GM21360 (cell line): ENCODE measurements around the gene PTCRA.
"Not testable (repeated sequence)": the region's sequence is repeated elsewhere in the genome, so short reads cannot be mapped to it uniquely, and the experiment has no call there.

Experiments used
- ATAC-seq: cut with Tn5 transposase; IDR thresholded peaks from one replicate; pipeline ENCODE4 v1.9.1; 2021; ENCODE audit warnings: mild to moderate bottlenecking, moderate library complexity; ENCODE audit not compliant: unreplicated experiment

Gene PTCRA, protein sequence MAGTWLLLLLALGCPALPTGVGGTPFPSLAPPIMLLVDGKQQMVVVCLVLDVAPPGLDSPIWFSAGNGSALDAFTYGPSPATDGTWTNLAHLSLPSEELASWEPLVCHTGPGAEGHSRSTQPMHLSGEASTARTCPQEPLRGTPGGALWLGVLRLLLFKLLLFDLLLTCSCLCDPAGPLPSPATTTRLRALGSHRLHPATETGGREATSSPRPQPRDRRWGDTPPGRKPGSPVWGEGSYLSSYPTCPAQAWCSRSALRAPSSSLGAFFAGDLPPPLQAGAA

DNA sequence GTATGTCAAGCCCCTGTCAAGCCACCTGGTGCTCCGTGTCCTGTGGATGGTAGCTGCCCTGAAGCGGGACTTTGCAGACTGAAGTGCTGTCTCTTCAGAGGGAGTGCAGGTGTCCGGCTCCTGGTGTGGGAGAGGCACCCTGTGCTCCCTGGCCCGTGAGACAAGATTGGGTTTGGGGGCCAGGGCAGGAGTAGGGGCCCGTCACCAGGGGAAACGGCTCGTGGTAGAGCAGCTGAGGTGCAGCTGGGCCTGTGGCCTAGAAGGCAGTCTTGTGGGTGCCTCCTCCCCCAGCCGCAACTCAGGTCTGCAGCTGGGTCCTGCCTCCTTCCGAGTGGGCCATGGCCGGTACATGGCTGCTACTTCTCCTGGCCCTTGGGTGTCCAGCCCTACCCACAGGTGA lies at the start of gene PTCRA:
Gene PTCRA, plus strand, starts transcription at position 322 of the 400 bp plus-strand sequence. Its CDS starts 17 bp downstream, at position 339.
- ATAC-seq: no peak

DNA sequence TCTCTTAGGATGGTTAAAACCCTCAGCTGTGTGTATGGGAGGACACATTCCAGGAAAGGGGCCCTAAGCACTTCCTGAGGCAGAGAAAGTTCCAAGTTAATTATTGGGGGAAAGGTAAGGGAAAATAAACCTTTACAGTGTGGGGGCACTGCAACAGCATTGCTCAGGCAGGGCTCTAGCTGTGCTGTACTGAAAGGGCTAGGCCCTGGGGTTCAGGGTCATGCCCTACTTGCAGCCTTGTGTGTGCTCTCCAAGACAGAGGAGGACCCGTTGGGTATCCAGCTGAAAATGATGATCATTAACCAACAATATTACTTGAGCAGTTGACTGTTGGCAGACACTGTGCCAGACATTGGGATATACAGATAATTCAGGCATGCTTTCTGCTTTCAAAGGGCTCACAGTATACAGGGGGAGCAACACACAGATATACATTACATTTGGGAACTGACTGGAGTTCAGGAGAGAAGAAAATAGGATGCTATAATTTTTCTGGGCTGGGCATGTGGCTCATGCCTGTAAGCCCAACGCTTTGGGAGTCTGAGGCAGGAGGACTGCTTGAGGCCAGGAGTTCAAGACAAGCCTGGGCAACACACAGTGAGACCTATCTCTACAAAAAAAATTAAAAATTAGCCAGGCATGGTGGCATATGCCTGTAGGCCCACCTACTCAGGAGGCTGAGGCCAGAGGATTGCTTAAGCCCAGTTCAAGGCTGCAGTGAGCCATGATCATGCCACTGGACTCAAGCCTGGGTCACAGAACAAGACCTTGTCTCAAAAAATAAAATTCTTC lies 45.5 kb upstream of the PTCRA start:
- ATAC-seq: no peak

DNA sequence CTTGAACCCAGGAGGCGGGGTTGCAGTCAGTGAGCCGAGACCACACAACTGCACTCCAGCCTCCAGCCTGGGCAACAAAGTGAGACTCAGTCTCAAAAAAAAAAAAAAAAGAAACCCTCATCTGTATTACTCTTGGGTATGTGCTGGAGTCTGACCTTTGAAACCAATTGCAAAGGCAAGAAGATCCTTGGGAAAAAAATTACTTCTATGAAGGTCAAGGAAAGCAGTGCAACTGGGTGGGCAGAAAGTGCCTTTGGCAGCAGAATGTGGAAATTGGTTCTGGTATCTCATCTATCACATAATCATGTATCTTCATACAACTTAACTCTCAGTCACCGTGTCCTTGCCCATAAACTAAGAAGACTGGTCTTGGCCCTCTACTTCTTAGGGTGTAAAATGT lies 44.1 kb upstream of the PTCRA start:
- no peak for ATAC-seq

DNA sequence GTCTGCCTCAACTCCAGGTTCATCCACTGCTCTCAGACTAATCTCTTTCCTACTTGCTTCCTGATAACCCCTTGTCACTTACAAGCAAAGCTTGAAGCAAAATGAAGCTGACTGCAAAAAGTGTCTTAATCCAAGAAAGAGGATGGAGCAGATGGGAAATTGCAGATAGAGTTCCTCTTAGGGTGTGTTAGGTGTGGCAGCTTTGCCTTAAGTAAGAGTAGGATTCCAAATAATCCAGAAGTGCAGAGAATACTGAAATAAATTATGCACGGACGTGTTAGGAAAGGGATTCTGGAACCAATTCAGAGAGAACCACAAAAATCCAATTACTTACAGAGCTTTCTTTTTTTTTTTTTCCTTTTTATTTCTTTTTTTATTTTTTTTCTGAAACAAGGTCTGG lies 42.5 kb upstream of the PTCRA start:
- ATAC-seq: no peak

DNA sequence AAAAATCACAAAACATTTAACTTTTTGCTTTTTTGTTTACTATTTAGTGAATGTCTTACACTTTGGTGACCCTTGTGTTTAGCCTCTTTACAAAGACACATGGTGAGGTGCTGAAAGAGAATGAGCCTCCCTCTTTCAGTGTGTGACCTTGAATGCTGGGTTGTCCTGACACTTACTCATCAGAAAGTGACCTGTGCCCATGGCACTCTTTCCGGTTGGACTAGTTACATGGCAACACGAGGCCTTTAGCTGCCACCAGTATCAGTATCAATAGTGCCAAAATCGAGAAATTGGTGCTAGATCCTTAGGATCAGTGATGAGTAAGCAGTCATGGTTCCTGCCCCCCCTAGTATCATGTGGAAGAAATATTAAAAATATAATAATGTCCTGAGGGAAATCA lies 38.2 kb upstream of the PTCRA start:
- no peak for ATAC-seq

DNA sequence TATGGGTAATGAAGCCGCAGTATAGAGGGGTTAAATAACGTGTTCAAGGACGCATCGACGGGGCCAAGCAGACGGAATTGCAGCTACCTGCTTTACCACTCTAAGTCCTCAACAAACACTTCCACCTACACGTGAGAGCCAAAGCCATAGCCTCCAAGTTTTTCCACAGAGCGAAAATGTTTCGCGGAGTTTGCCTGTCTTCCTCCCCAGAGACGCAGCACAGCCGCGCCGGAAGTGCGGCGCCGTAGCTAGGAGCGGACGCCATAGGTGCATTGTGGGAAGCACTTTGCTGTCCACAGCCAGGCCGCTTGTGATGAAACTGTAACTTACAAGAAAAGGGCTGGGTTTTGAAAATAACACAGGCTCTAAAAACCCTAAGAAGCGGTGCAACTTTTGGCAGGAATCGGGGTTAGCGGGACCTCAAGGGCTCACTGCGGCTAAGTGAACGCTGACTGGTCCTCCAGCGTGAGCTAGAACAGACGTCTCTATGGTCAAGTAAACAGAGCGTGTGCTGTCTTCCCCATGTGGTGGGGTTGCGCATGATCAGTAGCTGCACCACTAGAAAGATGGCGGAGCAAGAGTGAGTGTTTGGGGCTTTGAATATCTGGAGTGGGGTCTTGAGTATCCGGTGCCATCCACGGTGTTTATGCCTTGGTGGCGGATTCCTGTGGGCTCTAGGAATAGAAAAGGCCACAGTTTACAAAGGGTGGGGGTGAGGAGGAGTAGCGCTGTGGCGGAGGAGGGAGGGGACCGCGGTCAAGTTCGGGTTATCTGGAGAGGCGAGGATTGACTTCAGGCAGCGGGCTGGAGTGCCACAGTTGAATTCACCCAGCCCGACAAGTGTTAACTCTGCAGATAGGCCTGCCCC lies 36.2 kb upstream of the PTCRA start, which contains the start of gene RPL7L1:
Gene RPL7L1, plus strand, starts transcription at position 245 of the 868 bp plus-strand sequence. Its CDS starts 295 bp downstream, at position 540.
- peak; percentile 90 for ATAC-seq

DNA sequence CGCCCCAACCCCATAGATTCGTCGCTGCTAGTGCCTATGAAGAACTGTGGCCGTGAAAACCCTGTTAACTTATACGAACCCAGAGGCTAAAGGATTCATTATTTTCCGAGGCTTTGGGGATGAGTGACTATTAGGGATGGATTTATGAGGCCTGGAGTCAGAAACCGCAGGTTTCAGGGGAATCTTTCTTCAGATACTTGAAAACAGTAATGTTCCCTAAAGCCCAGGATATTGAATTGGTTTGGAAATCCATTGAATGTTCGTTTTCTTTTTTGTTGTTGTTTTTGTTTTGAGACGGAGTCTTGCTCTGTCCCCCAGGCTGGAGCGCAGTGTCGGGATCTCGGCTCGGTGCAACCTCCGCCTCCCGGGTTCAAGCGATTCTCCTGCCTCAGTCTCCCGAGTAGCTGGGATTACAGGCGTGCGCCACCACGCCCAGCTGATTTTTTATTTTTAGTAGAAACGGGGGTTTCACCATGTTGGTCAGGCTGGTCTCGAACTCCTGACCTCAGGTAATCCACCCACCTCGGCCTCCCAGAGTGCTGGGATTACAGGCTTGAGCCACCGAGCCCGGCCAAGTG lies 35.5 kb upstream of the PTCRA start:
- ATAC-seq: not testable (repeated sequence)

DNA sequence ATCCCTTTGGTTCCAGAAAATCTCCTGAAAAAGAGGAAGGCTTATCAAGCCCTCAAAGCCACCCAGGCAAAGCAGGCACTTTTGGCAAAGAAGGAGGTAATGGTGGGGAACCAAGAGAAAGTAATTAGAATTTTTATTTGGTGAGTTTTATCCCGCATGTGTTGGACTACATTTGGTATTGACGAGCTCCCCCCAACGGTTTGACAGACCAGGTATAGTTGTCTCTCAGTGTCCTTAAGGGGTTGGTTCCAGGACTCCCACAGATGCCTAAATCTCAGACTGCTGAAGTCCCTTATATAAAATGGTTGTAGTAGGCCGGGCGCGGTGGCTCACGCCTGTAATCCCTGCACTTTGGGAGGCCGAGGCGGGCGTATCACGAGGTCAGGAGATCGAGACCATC lies 35.0 kb upstream of the PTCRA start:
- not testable (repeated sequence) for ATAC-seq

DNA sequence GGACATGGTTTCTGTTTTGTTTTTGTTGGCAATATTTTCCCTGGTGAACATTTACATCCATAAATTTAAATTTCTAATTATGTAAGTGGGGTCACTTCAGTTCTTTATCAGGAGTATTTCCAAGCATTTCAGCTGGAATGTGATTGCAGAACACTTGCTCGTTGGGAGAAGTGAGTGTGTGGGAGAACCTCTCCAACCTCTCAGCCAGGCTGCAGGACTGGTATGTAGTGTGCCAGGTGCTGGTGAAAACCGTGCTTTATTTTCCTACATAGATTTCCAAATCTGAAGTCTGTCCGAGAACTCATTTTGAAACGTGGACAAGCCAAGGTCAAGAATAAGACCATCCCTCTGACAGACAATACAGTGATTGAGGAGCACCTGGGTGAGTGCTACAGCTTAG lies 30.2 kb upstream of the PTCRA start:
- ATAC-seq: no peak

DNA sequence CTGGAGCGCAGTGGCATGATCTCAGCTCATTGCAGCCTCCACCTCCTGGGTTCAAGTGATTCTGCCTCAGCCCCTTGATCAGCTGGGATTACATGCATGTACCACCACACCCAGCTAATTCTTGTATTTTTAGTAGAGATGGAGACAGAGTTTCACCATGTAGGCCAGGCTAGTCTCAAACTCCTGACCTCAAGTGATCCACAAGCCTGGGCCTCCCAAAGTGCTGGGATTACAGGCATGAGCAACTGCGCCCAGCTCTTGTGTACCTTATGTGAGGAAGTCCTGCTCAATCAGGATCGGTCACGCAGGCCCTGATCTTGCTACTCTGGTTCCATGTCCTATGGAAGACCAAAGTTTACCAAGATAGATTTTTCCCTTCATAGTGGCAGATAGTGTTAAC lies 27.7 kb upstream of the PTCRA start:
- not testable (repeated sequence) for ATAC-seq

DNA sequence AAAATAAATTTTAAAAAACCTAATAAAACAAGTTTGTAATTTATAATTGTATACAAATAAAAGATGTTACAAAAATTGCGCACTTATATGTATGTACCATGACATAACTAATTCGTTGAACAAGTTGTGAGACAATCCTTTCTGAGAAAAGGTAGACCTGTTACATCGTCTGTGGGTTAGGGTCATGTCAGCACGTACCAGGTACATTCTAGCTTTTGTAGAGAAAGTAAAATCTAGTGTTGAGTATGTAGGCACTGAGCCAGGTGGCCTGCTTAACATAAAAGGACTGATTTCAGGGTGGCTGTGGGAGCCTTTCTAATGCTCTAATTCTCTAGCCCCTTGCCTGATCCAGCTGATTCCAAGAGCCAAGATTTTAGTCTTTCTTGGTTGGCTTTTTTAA lies 26.0 kb upstream of the PTCRA start:
- ATAC-seq: no peak

DNA sequence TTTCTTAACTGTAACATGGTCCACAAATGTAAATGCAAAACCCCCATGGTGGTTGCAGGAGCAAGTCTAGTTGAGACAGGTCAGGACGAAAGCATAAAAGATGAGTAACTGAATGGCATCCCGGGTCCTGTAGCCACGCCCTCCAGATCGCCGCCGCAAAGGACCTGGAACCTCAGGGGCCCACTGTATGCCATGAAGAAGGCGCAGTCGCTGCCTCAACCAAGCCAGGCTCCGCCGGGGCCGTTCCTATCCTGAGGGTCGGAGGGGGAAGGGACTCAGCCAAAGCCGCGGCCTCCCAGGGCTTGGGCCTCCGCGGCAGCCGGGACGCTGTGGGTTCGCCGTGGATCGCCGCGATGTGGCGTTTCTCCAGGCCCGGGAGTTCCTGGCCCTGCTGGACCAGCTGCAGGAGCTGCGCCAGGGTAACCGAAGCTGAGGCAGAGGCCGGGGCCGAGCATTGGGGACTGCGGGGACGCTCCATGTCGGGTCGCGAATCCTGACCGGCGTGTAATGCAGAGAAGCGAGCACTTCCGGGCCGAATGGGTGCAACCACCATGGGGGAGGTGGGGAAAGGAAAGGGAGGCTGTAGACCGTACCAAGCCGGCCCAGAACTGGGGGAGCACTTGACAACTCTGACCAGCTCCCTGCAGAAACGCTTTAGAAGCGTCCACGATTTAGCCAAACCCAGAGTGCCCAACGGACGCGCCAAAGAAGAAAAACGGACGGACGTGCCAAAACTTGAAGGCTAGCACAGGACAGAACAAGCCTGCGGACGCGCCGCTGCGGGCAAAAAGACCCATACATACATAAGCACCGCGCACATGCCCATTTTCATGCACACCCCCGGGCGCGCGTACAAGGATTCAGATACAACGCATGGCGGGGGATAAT lies 25.3 kb upstream of the PTCRA start:
- ATAC-seq: peak; percentile 84

DNA sequence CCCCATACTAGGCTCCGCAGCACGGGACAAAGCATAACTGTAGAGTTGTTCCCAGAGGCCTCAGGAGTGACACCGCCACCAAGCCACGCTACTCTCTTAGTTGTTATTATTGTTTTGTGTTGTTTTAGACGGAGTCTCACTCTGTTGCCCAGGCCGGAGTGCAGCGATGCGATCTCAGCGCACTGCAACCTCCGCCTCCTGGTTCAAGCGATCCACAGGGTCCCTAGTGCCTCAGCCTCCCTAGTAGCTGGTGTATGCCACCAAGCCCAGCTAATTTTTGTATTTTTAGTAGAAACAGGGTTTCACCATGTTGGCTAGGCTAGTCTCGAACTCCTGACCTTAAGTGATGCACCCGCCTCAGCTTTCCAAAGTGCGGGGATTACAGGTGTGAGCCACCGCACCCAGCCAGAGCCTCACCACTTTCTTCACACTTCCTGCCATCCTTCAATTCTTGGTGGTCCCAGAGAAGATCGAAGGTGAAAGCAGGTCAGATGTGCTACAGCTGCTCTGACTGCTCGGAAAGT lies 24.6 kb upstream of the PTCRA start:
- no peak for ATAC-seq

DNA sequence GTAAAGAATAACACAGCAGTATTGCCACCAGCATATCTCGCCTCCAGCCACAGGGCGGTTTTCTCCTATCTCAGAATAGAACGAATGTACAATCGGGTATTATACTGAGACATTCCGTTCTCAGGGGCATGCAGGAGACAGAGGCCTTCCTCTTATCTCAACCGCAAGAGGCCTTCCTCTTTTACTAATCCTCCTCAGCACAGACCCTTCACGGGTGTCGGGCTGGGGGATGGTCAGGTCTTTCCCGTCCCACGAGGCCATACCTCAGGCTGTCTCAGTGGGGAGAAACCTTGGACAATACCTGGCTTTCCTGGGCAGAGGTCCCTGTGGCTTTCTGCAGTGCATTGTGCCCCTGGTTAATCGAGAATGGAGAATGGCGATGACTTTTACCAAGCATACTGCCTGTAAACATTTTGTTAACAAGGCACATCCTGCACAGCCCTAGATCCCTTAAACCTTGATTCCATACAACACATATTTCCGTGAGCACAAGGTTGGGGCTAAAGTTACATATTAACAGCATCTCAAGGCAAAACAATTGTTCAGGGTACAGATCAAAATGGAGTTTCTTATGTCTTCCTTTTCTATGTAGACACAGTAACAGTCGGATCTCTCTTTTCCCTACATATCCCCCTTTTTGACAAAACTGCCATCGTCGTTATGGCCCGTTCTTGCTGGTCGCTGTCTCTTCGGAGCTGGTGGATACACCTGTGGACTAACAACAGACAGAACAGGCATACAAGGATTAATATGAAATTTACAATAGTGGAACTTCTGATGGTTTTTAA lies 21.6 kb upstream of the PTCRA start:
- ATAC-seq: not testable (repeated sequence)

DNA sequence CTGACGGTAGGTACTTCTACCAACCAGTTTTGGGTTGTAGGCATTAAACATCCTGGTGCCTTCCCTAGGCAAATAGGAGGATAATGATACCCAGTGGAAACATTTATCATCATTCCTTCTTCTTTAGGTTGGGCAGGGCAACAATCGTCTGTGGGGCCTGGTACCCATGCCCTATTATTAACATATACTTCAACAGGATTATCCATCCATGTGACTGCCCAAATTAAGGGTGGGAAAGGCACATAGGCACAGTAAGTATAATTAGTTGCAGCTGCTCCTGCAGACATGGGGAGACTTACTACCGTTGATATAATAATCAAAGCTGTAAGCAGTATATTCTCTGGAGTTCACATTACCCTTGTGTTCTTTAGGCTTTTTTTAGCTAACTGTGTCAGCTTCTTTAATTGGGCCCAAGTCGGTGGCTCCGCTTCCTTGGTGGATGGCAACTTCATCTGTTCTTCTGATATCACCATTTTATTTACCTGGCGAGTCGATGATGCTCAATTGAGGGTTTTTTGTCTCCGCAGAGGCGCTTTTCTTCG lies 19.6 kb upstream of the PTCRA start:
- no peak for ATAC-seq

DNA sequence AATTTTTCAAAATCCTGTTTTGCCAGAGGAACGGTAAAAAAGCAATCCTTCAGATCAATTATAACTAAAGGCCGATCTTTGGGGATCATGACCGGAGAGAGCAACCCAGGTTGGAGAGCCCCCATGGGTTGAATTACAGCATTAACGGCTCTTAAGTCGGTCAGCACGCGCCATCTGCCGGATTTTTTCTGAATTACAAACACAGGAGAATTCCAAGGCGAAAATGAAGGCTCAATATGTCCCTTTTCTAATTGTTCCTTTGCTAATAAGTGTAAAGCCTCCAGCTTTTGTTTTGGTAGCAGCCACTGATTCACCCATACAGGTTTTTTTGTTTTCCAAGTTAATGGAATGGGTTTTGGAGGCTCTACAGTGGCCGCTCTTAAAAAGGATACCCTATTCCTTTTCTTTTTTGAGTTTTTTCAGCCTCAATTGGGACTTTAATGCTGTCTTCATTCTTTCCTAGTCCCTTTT lies 16.9 kb upstream of the PTCRA start:
- no peak for ATAC-seq

DNA sequence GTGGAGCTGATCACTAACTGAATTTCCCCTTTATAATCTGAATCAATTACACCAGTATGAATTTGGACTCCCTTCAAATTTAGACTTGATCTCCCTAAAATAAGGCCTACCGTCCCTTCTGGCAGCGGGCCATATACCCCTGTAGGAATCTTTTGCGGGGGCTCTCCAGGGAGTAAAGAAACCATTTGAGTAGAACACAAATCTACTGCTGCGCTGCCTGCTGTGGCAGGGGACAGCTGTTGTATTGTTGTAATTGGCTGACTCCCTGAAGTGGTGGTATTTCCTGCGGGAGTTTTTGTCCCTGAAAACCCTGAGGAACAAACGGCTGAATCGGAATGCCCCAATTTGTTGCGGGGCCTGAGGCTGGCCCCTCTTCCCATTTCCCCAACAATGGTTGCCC lies 16.0 kb upstream of the PTCRA start:
- no peak for ATAC-seq

DNA sequence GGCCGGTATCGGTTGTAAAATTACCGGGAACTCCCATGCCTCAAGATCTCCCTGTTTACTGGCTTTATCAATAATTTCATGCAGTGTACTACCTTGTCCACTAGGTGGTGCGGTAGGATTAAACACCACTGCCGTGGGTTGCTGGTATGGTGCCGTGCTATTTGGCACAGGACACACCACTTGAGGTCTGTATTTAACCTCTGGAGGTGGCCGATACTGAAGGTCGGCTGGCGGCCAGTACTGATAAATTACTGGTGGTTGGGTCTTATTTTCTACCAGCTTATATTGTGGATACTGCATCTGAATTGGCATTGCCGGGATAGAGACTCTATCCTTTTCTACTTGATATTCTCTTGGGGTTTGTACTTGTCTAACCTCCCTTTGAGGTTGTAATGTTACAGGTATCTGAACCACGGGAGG lies 14.3 kb upstream of the PTCRA start:
- peak; percentile 57 for ATAC-seq
